Bronchial epithelial cell (primary cell): ENCODE data around the gene PRXL2A. TPM values are rescaled to one million over a fixed set of nuclear protein-coding genes. Genes with fewer than 3 reads are reported as not detected.
A peak's percentile ranks its signal among the peaks of the same experiment; 100 is the strongest.

Experiments used
- DNase-seq: peaks from one replicate; pipeline ENCODE4 v3.0.0-alpha.2; 2010; ENCODE audit warnings: low read depth
- FAIRE-seq: peaks from 2 replicates; lab custom pipeline; 2011; peaks lifted over from hg19 to GRCh38; lab: Jason Lieb, UNC
- H3K27me3 ChIP-seq: 2 replicates; pipeline ENCODE4 v1.5.1; 2011; ENCODE audit warnings: low read length; ENCODE audit not compliant: control insufficient read depth, insufficient read depth
- H3K36me3 ChIP-seq: 2 replicates; pipeline ENCODE4 v1.5.1; 2011; ENCODE audit warnings: low read length; ENCODE audit not compliant: control insufficient read depth, insufficient read depth
- H3K4me3 ChIP-seq: 2 replicates; pipeline ENCODE4 v1.5.1; 2011; ENCODE audit warnings: mild to moderate bottlenecking, low read depth, low read length, control low read depth
- total RNA-seq: library from RNA; depleted of rRNA; stranded (reverse); fragments of >200 nt; gene quantifications from 2 replicates; pipeline ENCODE4 v1.2.1, GENCODE V29; 2014
- TF ChIP-seq, protein P1 (sequence below): IDR thresholded peaks from 2 replicates; pipeline ENCODE4 v1.5.1; 2011; ENCODE audit warnings: mild to moderate bottlenecking, moderate library complexity, low read length, control low read depth, inconsistent platforms; ENCODE audit not compliant: insufficient read depth, severe bottlenecking

The PRXL2A gene
- total RNA-seq, 1 donor from 2014 or later = 50.3 TPM

GRCh38 chr10:80407812-80408241, 524 bp upstream of the PRXL2A start:
- FAIRE-seq = no peak

GRCh38 chr10:80409121-80409520, 770 bp downstream of the PRXL2A start:
- Histone ChIP-seq H3K27me3 (no peaks in the 10 kb centered on the region), H3K36me3 (no peaks in the 10 kb centered on the region), H3K4me3 (peak overlapping the region; percentile 52)
- TF ChIP-seq, protein P1, sequence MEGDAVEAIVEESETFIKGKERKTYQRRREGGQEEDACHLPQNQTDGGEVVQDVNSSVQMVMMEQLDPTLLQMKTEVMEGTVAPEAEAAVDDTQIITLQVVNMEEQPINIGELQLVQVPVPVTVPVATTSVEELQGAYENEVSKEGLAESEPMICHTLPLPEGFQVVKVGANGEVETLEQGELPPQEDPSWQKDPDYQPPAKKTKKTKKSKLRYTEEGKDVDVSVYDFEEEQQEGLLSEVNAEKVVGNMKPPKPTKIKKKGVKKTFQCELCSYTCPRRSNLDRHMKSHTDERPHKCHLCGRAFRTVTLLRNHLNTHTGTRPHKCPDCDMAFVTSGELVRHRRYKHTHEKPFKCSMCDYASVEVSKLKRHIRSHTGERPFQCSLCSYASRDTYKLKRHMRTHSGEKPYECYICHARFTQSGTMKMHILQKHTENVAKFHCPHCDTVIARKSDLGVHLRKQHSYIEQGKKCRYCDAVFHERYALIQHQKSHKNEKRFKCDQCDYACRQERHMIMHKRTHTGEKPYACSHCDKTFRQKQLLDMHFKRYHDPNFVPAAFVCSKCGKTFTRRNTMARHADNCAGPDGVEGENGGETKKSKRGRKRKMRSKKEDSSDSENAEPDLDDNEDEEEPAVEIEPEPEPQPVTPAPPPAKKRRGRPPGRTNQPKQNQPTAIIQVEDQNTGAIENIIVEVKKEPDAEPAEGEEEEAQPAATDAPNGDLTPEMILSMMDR = no peak
- DNase-seq (no peak), FAIRE-seq (no peak)

More at GRCh38 chr10:80407812-80408241, 524 bp upstream of the PRXL2A start:
- Histone ChIP-seq H3K27me3 (no peaks in the 10 kb centered on the region), H3K4me3 (peak overlapping the region; percentile 52), H3K36me3 (no peaks in the 10 kb centered on the region)
- DNase-seq = peak; percentile 46
- TF ChIP-seq, protein P1 = no peak

DNA sequence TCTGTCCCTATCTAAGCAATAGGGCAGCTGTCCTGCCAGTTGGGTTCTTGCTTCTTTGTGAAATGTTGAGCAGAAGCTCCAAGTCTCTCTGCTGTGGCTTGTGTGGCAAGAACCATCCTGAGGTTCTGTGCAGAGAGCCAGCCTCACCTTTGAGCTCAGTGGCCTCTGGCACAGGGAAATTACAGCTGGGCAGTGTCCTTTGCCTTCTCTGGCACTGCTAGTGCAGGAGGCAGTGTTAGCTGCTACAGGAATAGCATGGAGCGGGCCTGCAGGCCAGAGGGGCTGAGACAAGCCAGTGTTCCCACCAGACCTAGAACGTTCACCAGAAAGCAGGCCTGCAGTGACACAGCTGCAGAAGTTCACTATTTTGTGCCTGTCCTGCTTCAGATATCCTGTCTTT, 1.8 kb downstream of the PRXL2A start:
- Histone ChIP-seq H3K36me3 (no peaks in the 10 kb centered on the region), H3K27me3 (no peaks in the 10 kb centered on the region), H3K4me3 (no peak overlapping the region)
- DNase-seq (no peak), FAIRE-seq (no peak)
- TF ChIP-seq, protein P1 = no peak

DNA sequence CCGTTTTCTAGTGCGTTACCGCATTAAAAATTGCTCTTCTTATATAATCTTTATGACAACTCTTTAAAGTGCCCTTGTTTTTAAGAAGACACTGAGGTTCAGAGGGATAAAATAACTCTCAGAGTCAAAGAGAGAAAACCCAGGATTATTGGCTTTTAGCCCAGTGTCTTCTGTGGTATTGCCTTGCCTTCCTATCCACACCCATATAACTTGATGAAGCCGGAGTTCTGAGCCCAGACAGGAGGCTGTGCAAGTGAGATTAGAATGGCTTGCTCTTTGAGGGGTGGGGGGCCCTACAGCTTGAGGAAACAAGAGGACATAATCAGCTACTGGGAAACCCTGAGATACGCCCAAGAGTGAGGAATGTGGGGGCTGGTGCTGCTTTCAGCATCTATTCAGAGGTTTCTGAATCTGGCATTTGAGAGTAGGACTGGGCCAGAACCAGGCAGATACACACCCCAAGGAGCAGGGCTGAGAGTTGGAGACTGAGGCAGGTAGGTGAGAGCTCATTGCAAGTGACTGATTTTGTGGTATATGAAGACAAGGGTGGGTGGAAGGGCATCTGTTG, 2.3 kb downstream of the PRXL2A start:
- DNase-seq (no peak), FAIRE-seq (peak; percentile 73)
- no peaks in the 10 kb centered on the region for H3K36me3 ChIP-seq
- TF ChIP-seq, protein P1 = no peak
- no peak overlapping the region for H3K4me3 ChIP-seq
- H3K27me3 ChIP-seq = no peaks in the 10 kb centered on the region

DNA sequence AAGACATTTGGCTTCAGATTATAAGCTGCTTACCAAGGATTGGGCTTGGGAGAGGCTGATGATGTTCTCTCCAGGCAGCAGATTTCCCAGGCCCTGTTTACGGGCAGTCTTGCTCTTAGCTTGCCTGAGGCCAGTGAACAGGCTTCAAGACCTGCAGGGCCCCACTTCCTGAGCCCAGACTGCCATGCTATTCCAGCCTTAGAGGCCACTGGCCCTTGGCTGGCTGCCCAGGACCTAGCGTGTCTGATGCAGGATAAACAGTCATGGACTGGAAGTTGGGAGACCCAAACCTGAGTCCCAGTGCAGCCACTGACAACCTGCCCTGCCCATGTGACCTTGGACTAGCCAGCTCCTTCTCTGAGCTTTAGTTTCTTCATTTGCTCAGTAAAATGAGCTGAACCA, 2.9 kb downstream of the PRXL2A start:
- Histone ChIP-seq H3K36me3 (no peaks in the 10 kb centered on the region), H3K27me3 (no peaks in the 10 kb centered on the region), H3K4me3 (no peak overlapping the region)
- TF ChIP-seq, protein P1 = no peak
- DNase-seq = no peak
- FAIRE-seq = no peak
